Measurements from ENCODE around the gene ARHGEF40.

Gene ARHGEF40

GRCh38 chr14:21033133-21033698, 36.9 kb upstream of the ARHGEF40 start:
- TF ChIP-seq CTCF (IDR thresholded peaks at IDR 0.05; ENCODE audit: low read depth, low read length), result no peak

GRCh38 chr14:21034707-21035106, 35.4 kb upstream of the ARHGEF40 start, which contains the start of gene RNASE13:
Gene RNASE13 (minus strand): TSS chr14:21034807. CDS start chr14:21034288, 519 bp downstream.
- TF ChIP-seq CTCF (IDR thresholded peaks at IDR 0.05; ENCODE audit: low read depth, low read length), result no peak
- no peak for DNase-seq (ENCODE audit: extremely low read depth, low read depth)

More at GRCh38 chr14:21033133-21033698, 36.9 kb upstream of the ARHGEF40 start:
- DNase-seq (ENCODE audit: extremely low read depth, low read depth), result no peak

- TF ChIP-seq CTCF (IDR thresholded peaks at IDR 0.05; ENCODE audit: low read depth, low read length), result no peak
- no peak for DNase-seq (ENCODE audit: extremely low read depth, low read depth)
Observed at GRCh38 chr14:21036751-21037150, 33.4 kb upstream of the ARHGEF40 start.

GRCh38 chr14:21037156-21037555, 32.9 kb upstream of the ARHGEF40 start:
- no peak for DNase-seq (ENCODE audit: extremely low read depth, low read depth)

GRCh38 chr14:21038441-21039422, 31.4 kb upstream of the ARHGEF40 start:
- no peak for TF ChIP-seq CTCF (IDR thresholded peaks at IDR 0.05; ENCODE audit: low read depth, low read length)
- peak; percentile 20 for DNase-seq (ENCODE audit: extremely low read depth, low read depth)

More at GRCh38 chr14:21037156-21037555, 32.9 kb upstream of the ARHGEF40 start:
- TF ChIP-seq CTCF (IDR thresholded peaks at IDR 0.05; ENCODE audit: low read depth, low read length), result no peak

- peak; percentile 65 for TF ChIP-seq CTCF (IDR thresholded peaks at IDR 0.05; ENCODE audit: low read depth, low read length)
Observed at GRCh38 chr14:21039585-21040369, 30.3 kb upstream of the ARHGEF40 start.

More at GRCh38 chr14:21039585-21040369, 30.3 kb upstream of the ARHGEF40 start:
- peak; percentile 32 for DNase-seq (ENCODE audit: extremely low read depth, low read depth)
